ENCODE data around the gene MID1. TPM values are rescaled to one million over a fixed set of nuclear protein-coding genes. Genes with fewer than 3 reads are reported as not detected.

MID1 gene
- total and polyA plus RNA-seq, 9 of the 15 experiments (the other 6 are each of a cell fraction or from before 2014, with no cell fraction given) = 0.07 to 0.54 (median 0.33) TPM

DNA sequence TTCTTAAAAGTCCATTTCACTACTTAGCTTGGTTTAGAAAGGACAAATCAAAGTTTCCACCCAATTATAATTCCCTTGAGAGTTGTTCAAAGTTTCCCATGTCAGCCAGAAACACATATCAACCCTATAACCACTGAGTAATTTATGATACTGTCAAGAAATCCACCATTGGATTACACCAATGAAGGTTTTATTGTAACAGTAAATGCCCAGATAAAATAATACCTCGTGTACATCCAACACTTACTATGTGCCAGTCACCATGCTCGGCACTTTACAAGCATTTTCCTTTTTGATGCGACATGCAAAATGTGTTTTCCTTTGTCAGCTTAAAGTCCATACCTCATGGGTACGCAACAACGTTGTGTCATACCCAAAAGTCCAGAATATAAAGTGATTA is 64.0 kb downstream of the MID1 start:
- no peak overlapping the region for H3K4me2 ChIP-seq (ENCODE audit: insufficient read depth, low read length)
- no peak overlapping the region for H3K4me3 ChIP-seq
- CTCF ChIA-PET (ENCODE audit: low intra/inter-chr PET ratio) = no interaction called here
- TF ChIP-seq GABPB2 (CRISPR knock-in tag; conservative IDR thresholded peaks at IDR 0.05) = no peak
- no peak for TF ChIP-seq STAG1 (CRISPR knock-in tag; IDR thresholded peaks at IDR 0.05; ENCODE audit: borderline replicate concordance)
- TF ChIP-seq CTBP1 (IDR thresholded peaks at IDR 0.05; ENCODE audit: borderline replicate concordance) = no peak
- TF ChIP-seq ZNF512 (tag; IDR thresholded peaks at IDR 0.05) = no peak
- TF ChIP-seq NBN (IDR thresholded peaks at IDR 0.05; ENCODE audit: low read depth) = no peak
- no peak for TF ChIP-seq MAX (CRISPR knock-in tag; IDR thresholded peaks at IDR 0.05)
- TF ChIP-seq ZNF232 (CRISPR knock-in tag; IDR thresholded peaks at IDR 0.05) = no peak
- no peaks in the 10 kb centered on the region for H3K9me3 ChIP-seq (replicated peaks; ENCODE audit: control insufficient read depth, insufficient read depth, low read depth, low read length)
- POLR2A ChIA-PET = no interaction called here
- no peak overlapping the region for H3K27ac ChIP-seq (ENCODE audit: extremely low read depth, low read depth, low read length)
- BruUV-seq (replicated peaks) = no TSS peak
- no peak for DNase-seq (ENCODE audit: extremely low read depth in 1 of 4, low spot score in 3 of 4)
- H4K20me1 ChIP-seq (replicated peaks; ENCODE audit: control insufficient read depth, insufficient read depth, low read length) = no peaks in the 10 kb centered on the region
- H3K79me2 ChIP-seq (ENCODE audit: control insufficient read depth, insufficient read depth, low read length) = no peaks in the 10 kb centered on the region
- H3K4me1 ChIP-seq (replicated peaks in 1 of 2; ENCODE audit: control insufficient read depth in 2 of 2, insufficient read depth in 2 of 2, low read length in 2 of 2) = no peaks in the 10 kb centered on the region
- H3K27me3 ChIP-seq (ENCODE audit: control insufficient read depth in 2 of 2, insufficient read depth in 2 of 2, low read length in 2 of 2) = no peaks in the 10 kb centered on the region
- intact Hi-C loops (cut with micrococcal nuclease) = no loop called here
- H3K36me3 ChIP-seq (ENCODE audit: control insufficient read depth, insufficient read depth, low read length) = no peaks in the 10 kb centered on the region
- ATAC-seq = no peak
- in situ Hi-C loops (cut with MboI) = no loop called here
- 4% methylated on average over 5 of the region's 5 CpGs for WGBS (ENCODE audit: insufficient coverage, low coverage, missing lambda C conversion rate)
- FAIRE-seq = no peak
- H2AFZ ChIP-seq (ENCODE audit: low read depth, low read length) = no peak overlapping the region
- H3K9ac ChIP-seq (ENCODE audit: insufficient read depth in 1 of 2, low read depth in 2 of 2, low read length in 2 of 2) = no peak overlapping the region
- H3K9me1 ChIP-seq (ENCODE audit: control insufficient read depth, insufficient read depth, low read length) = no peaks in the 10 kb centered on the region
